Natural killer cell (primary cell): ENCODE results near the gene RNF144B. TPM values are rescaled to one million over a fixed set of nuclear protein-coding genes. Genes with fewer than 3 reads are reported as not detected.

Experiments
- ATAC-seq, 3 donors: fragments of 150-1000 bp in 2 of 3; fragments of 200-7000 bp in 1 of 3; cut with Tn5 transposase; 1 replicate in 1 of 3; 2 replicates in 2 of 3; pipeline ENCODE4 v1.10.0; 2021; ENCODE audit warnings: mild to moderate bottlenecking in 2 of 3, moderate library complexity in 2 of 3
- DNase-seq, 2 donors: peaks; one replicate each; pipeline versions ENCODE4 v3.0.0 to v3.0.0-alpha.2; 2013 to 2021; ENCODE audit warnings: mixed read lengths in 1 of 2
- H3K27ac ChIP-seq: one replicate; pipeline ENCODE4 v1.5.1; 2013; ENCODE audit warnings: mild to moderate bottlenecking, low read length
- H3K27me3 ChIP-seq: one replicate; pipeline ENCODE4 v1.6.1; 2013; ENCODE audit warnings: low read length; ENCODE audit not compliant: control insufficient read depth, insufficient read depth
- H3K36me3 ChIP-seq: one replicate; pipeline ENCODE4 v1.6.1; 2013; ENCODE audit warnings: low read length; ENCODE audit not compliant: control insufficient read depth, insufficient read depth
- H3K4me1 ChIP-seq: one replicate; pipeline ENCODE4 v1.6.1; 2013; ENCODE audit warnings: low read length; ENCODE audit not compliant: control insufficient read depth, insufficient read depth
- H3K4me3 ChIP-seq: one replicate; pipeline ENCODE4 v1.5.1; 2013; ENCODE audit warnings: low read length
- H3K9me3 ChIP-seq: one replicate; pipeline ENCODE4 v1.6.1; 2013; ENCODE audit warnings: low read length; ENCODE audit not compliant: control insufficient read depth, insufficient read depth
- H3K27ac Mint-ChIP-seq, 2 donors: one replicate each; pipeline ENCODE4 v1.8.0; 2022; ENCODE audit warnings: mild to moderate bottlenecking in 2 of 2, mixed read lengths in 2 of 2, moderate library complexity in 1 of 2
- H3K27me3 Mint-ChIP-seq, 2 donors: one replicate each; pipeline ENCODE4 v1.8.0; 2022; ENCODE audit warnings: low read depth in 2 of 2, mixed read lengths in 2 of 2
- H3K36me3 Mint-ChIP-seq: one replicate; pipeline ENCODE4 v1.8.0; 2022; ENCODE audit warnings: mixed read lengths
- H3K4me1 Mint-ChIP-seq, 2 donors: one replicate each; pipeline ENCODE4 v1.8.0; 2022; ENCODE audit warnings: mixed read lengths in 2 of 2
- H3K4me3 Mint-ChIP-seq: one replicate; pipeline ENCODE4 v1.8.0; 2022; ENCODE audit warnings: mild to moderate bottlenecking, moderate library complexity, mixed read lengths
- H3K9me3 Mint-ChIP-seq, 2 donors: one replicate each; pipeline ENCODE4 v1.8.0; 2022; ENCODE audit warnings: mixed read lengths in 2 of 2
- CTCF ChIP-seq: fragments of 200-600 bp; IDR thresholded peaks from one replicate; pipeline ENCODE4 v1.8.0; 2022; ENCODE audit warnings: antibody characterized with exemption
- WGBS: methylation state at CpG from one replicate; pipeline ENCODE4 v1.1.7; 2013; ENCODE audit warnings: missing lambda C conversion rate; ENCODE audit not compliant: insufficient coverage; 5-methylcytosine and 5-hydroxymethylcytosine counted together
- intact Hi-C: fragments of 100-400 bp; cut with micrococcal nuclease; formaldehyde crosslinking; loops from one replicate; pipeline ENCODE4 v1.14.2; 2022
- total RNA-seq, 4 donors: library from RNA; stranded (reverse); fragments of 120-200 nt in 1 of 4; gene quantifications; one replicate each; pipeline versions ENCODE4 v1.2.3 to v1.2.4, GENCODE V29; 2013 to 2022

The RNF144B gene
- total RNA-seq, 3 donors from 2014 or later (not counting 1 experiment from before 2014, with no cell fraction given) = 3.3 to 10.5 (median 5.2) TPM

- no peaks in the 10 kb centered on the region for H3K36me3 Mint-ChIP-seq
- Histone ChIP-seq H3K27me3 (no peaks in the 10 kb centered on the region), H3K4me3 (no peak overlapping the region), H3K4me1 (no peaks in the 10 kb centered on the region), H3K27ac (no peak overlapping the region), H3K9me3 (no peaks in the 10 kb centered on the region), H3K36me3 (no peaks in the 10 kb centered on the region)
- no peaks in the 10 kb centered on the region for H3K9me3 Mint-ChIP-seq
- H3K4me1 Mint-ChIP-seq = no peaks in the 10 kb centered on the region
- WGBS = 90% methylated on average over 8 of the region's 8 CpGs
- DNase-seq = no peak
- H3K4me3 Mint-ChIP-seq = no peak overlapping the region
- TF ChIP-seq CTCF = no peak
- H3K27ac Mint-ChIP-seq = no peak overlapping the region
- ATAC-seq = no peak
- intact Hi-C loops = no loop called here
- peaks cover 2 to 7% of the 10 kb centered on the region in 2 donors for H3K27me3 Mint-ChIP-seq
Measured at GRCh38 chr6:18511211-18511610, 124.1 kb downstream of the RNF144B start.

- Histone ChIP-seq H3K4me1 (no peaks in the 10 kb centered on the region), H3K27me3 (no peaks in the 10 kb centered on the region), H3K36me3 (no peaks in the 10 kb centered on the region), H3K27ac (no peak overlapping the region), H3K4me3 (no peak overlapping the region), H3K9me3 (no peaks in the 10 kb centered on the region)
- Mint-ChIP-seq H3K4me1 (no peaks in the 10 kb centered on the region), H3K27me3 (peaks cover 2 to 7% of the 10 kb centered on the region in 2 donors), H3K27ac (no peak overlapping the region), H3K9me3 (no peaks in the 10 kb centered on the region), H3K4me3 (no peak overlapping the region), H3K36me3 (no peaks in the 10 kb centered on the region)
- intact Hi-C loops = no loop called here
- ATAC-seq = no peak
- DNase-seq = no peak
- WGBS = 3% methylated on average over 2 of the region's 2 CpGs
- no peak for TF ChIP-seq CTCF
Measured at GRCh38 chr6:18513253-18513798, 126.2 kb downstream of the RNF144B start.

GRCh38 chr6:18514180-18514579, 127.0 kb downstream of the RNF144B start:
- Mint-ChIP-seq H3K4me3 (no peak overlapping the region), H3K27ac (no peak overlapping the region), H3K9me3 (no peaks in the 10 kb centered on the region), H3K4me1 (no peaks in the 10 kb centered on the region), H3K27me3 (peaks cover 2 to 14% of the 10 kb centered on the region in 2 donors), H3K36me3 (no peaks in the 10 kb centered on the region)
- ATAC-seq (no peak), DNase-seq (no peak)
- WGBS = 89% methylated on average over 5 of the region's 7 CpGs
- Histone ChIP-seq H3K9me3 (no peaks in the 10 kb centered on the region), H3K27ac (no peak overlapping the region), H3K4me3 (no peak overlapping the region), H3K36me3 (no peaks in the 10 kb centered on the region), H3K27me3 (no peaks in the 10 kb centered on the region), H3K4me1 (no peaks in the 10 kb centered on the region)
- intact Hi-C loops = no loop called here
- no peak for TF ChIP-seq CTCF

GRCh38 chr6:18515767-18516166, 128.6 kb downstream of the RNF144B start:
- intact Hi-C loops = no loop called here

More at GRCh38 chr6:18515767-18516166, 128.6 kb downstream of the RNF144B start:
- ATAC-seq = no peak
- Mint-ChIP-seq H3K36me3 (no peaks in the 10 kb centered on the region), H3K9me3 (no peaks in the 10 kb centered on the region), H3K4me1 (no peaks in the 10 kb centered on the region), H3K27me3 (peaks cover 2 to 14% of the 10 kb centered on the region in 2 donors), H3K27ac (no peak overlapping the region), H3K4me3 (no peak overlapping the region)
- no peak for DNase-seq
- H3K27ac ChIP-seq = no peak overlapping the region
- H3K9me3 ChIP-seq = no peaks in the 10 kb centered on the region
- H3K27me3 ChIP-seq = no peaks in the 10 kb centered on the region
- no peak overlapping the region for H3K4me3 ChIP-seq
- TF ChIP-seq CTCF = no peak
- WGBS = 86% methylated on average over 1 of the region's 1 CpG
- H3K4me1 ChIP-seq = no peaks in the 10 kb centered on the region
- no peaks in the 10 kb centered on the region for H3K36me3 ChIP-seq
